Osteocyte (in vitro differentiated cells): Measurements from ENCODE around the gene TAS2R50. TPM values are rescaled to one million over a fixed set of nuclear protein-coding genes. Genes with fewer than 3 reads are reported as not detected.
"Not testable (repeated sequence)": the region's sequence is repeated elsewhere in the genome, so short reads cannot be mapped to it uniquely, and the experiment has no call there.

ENCODE experiments used
- DNase-seq: peaks from one replicate; pipeline ENCODE4 v3.0.0; 2021; ENCODE audit warnings: mixed read lengths; ENCODE audit not compliant: unreplicated experiment; ENCODE audit errors: extremely low spot score
- H3K27ac Mint-ChIP-seq: one replicate; pipeline ENCODE4 v1.8.0; 2021; ENCODE audit warnings: mild to moderate bottlenecking, mixed read lengths; ENCODE audit not compliant: unreplicated experiment
- H3K27me3 Mint-ChIP-seq: one replicate; pipeline ENCODE4 v1.8.0; 2021; ENCODE audit warnings: mixed read lengths; ENCODE audit not compliant: unreplicated experiment
- H3K36me3 Mint-ChIP-seq: one replicate; pipeline ENCODE4 v1.8.0; 2021; ENCODE audit warnings: mixed read lengths; ENCODE audit not compliant: unreplicated experiment
- H3K4me1 Mint-ChIP-seq: one replicate; pipeline ENCODE4 v1.8.0; 2021; ENCODE audit warnings: mixed read lengths; ENCODE audit not compliant: unreplicated experiment
- H3K4me3 Mint-ChIP-seq: one replicate; pipeline ENCODE4 v1.8.0; 2021; ENCODE audit warnings: mild to moderate bottlenecking, moderate library complexity, mixed read lengths; ENCODE audit not compliant: unreplicated experiment
- H3K9me3 Mint-ChIP-seq: one replicate; pipeline ENCODE4 v1.8.0; 2021; ENCODE audit warnings: mixed read lengths; ENCODE audit not compliant: unreplicated experiment
- long read RNA-seq: library from polyadenylated mRNA; unstranded; transcript quantifications from one replicate; pipeline ENCODE4 v2.0.0, GENCODE V29; 2021
- total RNA-seq: library from RNA; stranded (reverse); gene quantifications from 2 replicates; pipeline ENCODE4 v1.2.1, GENCODE V29; 2021
- TF ChIP-seq, protein P1 (sequence below): fragments of 200-600 bp; sonication (generic); IDR thresholded peaks from 2 replicates; pipeline ENCODE4 v1.5.0; 2021; ENCODE audit warnings: antibody characterized with exemption, mild to moderate bottlenecking, moderate library complexity

Gene TAS2R50, protein sequence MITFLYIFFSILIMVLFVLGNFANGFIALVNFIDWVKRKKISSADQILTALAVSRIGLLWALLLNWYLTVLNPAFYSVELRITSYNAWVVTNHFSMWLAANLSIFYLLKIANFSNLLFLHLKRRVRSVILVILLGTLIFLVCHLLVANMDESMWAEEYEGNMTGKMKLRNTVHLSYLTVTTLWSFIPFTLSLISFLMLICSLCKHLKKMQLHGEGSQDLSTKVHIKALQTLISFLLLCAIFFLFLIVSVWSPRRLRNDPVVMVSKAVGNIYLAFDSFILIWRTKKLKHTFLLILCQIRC
- total RNA-seq = 1.6 and 3.1 TPM in 2 replicates
- long read RNA-seq = 0 reads

- no peak within 1 kb of the TSS for H3K4me3 Mint-ChIP-seq
- H3K9me3 Mint-ChIP-seq = peaks cover 11% of the 10 kb centered on the region
- H3K27ac Mint-ChIP-seq = no peak within 1 kb of the TSS
- TF ChIP-seq, protein P1, sequence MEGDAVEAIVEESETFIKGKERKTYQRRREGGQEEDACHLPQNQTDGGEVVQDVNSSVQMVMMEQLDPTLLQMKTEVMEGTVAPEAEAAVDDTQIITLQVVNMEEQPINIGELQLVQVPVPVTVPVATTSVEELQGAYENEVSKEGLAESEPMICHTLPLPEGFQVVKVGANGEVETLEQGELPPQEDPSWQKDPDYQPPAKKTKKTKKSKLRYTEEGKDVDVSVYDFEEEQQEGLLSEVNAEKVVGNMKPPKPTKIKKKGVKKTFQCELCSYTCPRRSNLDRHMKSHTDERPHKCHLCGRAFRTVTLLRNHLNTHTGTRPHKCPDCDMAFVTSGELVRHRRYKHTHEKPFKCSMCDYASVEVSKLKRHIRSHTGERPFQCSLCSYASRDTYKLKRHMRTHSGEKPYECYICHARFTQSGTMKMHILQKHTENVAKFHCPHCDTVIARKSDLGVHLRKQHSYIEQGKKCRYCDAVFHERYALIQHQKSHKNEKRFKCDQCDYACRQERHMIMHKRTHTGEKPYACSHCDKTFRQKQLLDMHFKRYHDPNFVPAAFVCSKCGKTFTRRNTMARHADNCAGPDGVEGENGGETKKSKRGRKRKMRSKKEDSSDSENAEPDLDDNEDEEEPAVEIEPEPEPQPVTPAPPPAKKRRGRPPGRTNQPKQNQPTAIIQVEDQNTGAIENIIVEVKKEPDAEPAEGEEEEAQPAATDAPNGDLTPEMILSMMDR = no peak
- H3K36me3 Mint-ChIP-seq = peaks cover 15% of the 10 kb centered on the region
- H3K4me1 Mint-ChIP-seq = no peaks in the 10 kb centered on the region
- DNase-seq = no peak
- H3K27me3 Mint-ChIP-seq = no peaks in the 10 kb centered on the region
Measured at GRCh38 chr12:10986812-10987211, at the start of gene TAS2R50. TSS of gene TAS2R50 (minus strand) at chr12:10986912. CDS start at chr12:10986860, 52 bp downstream.

DNA sequence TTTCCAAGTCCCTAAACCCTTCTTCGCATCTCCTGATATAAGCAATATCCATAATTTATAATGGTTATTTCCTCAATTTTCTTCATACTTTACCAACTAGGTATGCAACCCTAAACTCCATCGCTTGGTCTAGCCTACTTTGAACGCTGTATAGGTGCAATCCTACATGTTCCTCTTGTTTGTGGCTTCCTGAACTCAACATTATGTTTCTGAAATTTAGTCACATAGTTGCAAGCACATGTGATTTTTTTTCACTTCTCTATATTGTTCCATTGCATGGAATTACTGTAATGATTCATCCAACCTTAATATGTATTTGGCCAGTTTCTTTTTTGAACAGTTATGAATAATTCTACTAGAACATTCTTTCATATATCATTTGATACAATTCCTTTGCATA, 47.2 kb upstream of the TAS2R50 start:
- H3K4me3 Mint-ChIP-seq, H3K27ac Mint-ChIP-seq, H3K9me3 Mint-ChIP-seq, H3K27me3 Mint-ChIP-seq, DNase-seq, H3K4me1 Mint-ChIP-seq: not testable (repeated sequence)
- H3K36me3 Mint-ChIP-seq = peaks cover 21% of the 10 kb centered on the region

DNA sequence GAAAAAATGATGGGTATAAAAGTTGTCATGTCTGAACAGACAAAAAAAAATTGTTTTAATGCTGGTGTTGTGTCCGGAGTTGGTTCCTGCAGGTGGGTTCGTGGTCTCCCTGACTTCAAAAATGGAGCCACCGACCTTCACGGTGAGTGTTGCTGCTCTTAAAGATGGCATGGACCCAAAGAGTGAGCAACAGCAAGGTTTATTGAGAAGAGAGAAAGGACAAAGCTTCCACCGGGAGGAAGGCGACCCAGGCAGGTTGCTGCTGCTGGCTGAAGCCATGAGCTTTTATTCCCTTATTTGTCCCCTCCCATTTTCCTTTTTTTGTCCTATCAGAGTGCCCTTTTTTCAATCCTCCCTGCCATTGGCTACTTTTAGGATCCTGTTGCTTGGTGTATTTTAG, 44.6 kb upstream of the TAS2R50 start, which contains the start of gene TAS2R31:
TSS of gene TAS2R31 (minus strand) at position 101 of the 400 bp plus-strand sequence. CDS start at position 29, 72 bp downstream.
- Mint-ChIP-seq H3K9me3 (no peaks in the 10 kb centered on the region), H3K4me3 (no peak within 1 kb of the TSS), H3K4me1 (no peaks in the 10 kb centered on the region), H3K27me3 (no peaks in the 10 kb centered on the region), H3K36me3 (peaks cover 22% of the 10 kb centered on the region), H3K27ac (no peak within 1 kb of the TSS)
- TF ChIP-seq, protein P1 = no peak
- DNase-seq = no peak

DNA sequence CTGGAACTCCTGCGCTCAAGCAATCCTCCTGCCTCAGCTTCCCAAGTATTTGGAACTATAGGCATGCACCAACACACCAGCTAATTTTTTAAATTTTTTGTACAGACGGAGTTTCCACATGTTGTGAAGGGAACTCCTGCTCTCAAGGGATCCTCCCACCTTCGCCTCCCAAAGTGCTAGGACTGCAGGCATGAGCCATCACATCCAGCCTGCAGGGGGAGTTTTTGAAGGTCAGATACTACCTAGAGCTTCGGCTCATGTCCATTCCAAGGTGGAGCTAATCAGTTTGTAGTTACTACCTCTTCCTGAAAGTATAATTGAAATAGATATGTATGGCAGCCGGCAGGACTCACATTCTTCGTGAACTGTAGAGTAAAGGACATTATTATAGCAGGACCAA, 39.4 kb upstream of the TAS2R50 start:
- H3K9me3 Mint-ChIP-seq = peaks cover 18% of the 10 kb centered on the region
- H3K27ac Mint-ChIP-seq = no peak overlapping the region
- peaks cover 28% of the 10 kb centered on the region for H3K36me3 Mint-ChIP-seq
- H3K4me3 Mint-ChIP-seq = no peak overlapping the region
- H3K27me3 Mint-ChIP-seq = no peaks in the 10 kb centered on the region
- TF ChIP-seq, protein P1 = peak; percentile 9
- H3K4me1 Mint-ChIP-seq = no peaks in the 10 kb centered on the region
- no peak for DNase-seq

DNA sequence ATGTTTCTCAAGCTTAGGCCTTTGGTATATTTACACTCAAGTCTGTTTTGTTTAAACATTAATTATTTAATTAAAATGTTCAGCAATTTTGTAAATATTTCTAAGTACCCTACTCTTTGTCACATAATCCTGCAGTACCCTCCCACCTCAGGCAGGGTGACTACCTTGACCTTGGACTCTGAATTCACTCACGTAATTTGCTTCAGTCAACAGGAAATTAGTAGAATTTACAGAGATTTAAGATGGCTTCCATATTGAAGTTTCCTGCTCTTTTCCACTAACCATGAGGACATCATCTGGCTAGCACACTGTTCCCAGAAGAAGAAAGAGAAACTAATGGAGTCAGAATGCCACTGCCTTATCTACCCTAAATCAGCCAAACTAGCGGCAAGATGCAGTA, 36.7 kb upstream of the TAS2R50 start:
- H3K36me3 Mint-ChIP-seq = peaks cover 27% of the 10 kb centered on the region
- H3K27me3 Mint-ChIP-seq = no peaks in the 10 kb centered on the region
- H3K4me1 Mint-ChIP-seq = no peaks in the 10 kb centered on the region
- DNase-seq = no peak
- H3K27ac Mint-ChIP-seq = no peak overlapping the region
- peaks cover 18% of the 10 kb centered on the region for H3K9me3 Mint-ChIP-seq
- no peak overlapping the region for H3K4me3 Mint-ChIP-seq
- TF ChIP-seq, protein P1 = no peak
